Measurements from ENCODE around the gene SNX17. TPM values are rescaled to one million over a fixed set of nuclear protein-coding genes. Genes with fewer than 3 reads are reported as not detected.

Gene SNX17
- total RNA-seq, 4 donors from 2014 or later, result 47.2 to 91.5 (median 56.3) TPM

DNA sequence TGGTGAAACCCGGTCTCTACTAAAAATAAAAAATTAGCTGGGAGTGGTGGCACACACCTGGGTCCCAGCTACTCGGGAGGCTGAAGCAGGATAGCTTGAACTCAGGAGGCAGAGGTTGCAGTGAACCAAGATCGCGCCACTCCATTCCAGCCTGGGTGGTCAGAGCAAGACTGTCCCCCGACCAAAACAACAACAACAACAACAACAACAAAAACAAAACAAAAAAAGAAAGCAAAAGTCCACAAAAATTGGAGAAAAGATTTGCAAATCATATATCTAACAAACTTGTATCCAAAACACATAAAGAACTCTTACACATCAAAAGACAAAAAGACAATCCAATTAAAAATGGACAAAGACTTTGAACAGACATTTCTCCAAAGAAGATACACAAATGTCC, 28.5 kb downstream of the SNX17 start:
- ATAC-seq, result no peak
- intact Hi-C loops (cut with DNase I; ENCODE audit: low total_unique reads), result no loop called here
- H3K4me1 ChIP-seq, result no peaks in the 10 kb centered on the region
- no peak for TF ChIP-seq CTCF (IDR thresholded peaks at IDR 0.05 in 4 of 5, conservative IDR thresholded peaks at IDR 0.05 in 1 of 5)
- no peak for TF ChIP-seq POLR2A (IDR thresholded peaks at IDR 0.05)
- no peak overlapping the region for H3K27ac ChIP-seq
- no peaks in the 10 kb centered on the region for H3K9me3 ChIP-seq
- H3K36me3 ChIP-seq, result peaks cover 0 to 9% of the 10 kb centered on the region in 2 donors
- DNase-seq, result no peak
- no peaks in the 10 kb centered on the region for H3K27me3 ChIP-seq
- in situ Hi-C loops (cut with MboI; ENCODE audit: low sequenced_read_pairs in 4 of 4), result no loop called here
- H3K4me3 ChIP-seq, result no peak overlapping the region

DNA sequence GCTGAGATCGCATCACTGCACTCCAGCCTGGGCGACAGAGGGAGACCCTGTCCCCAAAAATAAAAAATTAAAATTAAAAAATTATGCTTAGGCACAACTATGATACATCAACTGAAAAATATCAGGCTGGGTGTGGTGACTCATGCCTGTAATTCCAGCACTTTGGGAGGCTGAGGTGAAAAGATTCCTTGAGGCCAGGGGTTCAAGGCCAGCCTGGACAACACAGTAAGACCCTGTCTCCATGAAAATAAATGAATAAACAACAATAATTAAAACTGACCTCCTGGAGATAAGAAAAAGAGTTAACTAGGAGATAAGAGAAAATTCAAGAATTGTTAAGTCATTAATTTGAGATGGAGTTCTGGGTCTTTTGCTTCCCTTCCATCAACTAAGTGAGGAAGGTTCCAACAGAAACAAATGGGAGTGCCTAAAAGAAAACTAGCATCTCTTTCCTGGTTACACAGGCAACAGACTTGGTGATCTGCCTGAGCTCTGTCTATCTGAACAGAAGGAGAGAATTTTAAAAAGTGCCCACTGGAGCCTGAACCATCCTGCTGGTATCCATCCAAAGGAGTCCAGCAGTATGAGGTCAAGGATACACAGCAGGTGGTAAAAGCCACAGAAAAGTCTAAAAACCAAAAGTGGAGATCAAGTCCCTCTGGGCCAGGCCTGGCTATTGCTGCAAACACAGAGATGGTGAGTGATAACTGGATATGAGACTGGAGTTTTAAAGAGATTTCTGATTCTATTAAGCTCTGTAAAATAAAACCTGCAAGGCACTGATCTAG, 30.1 kb downstream of the SNX17 start:
- no peak for TF ChIP-seq POLR2A (IDR thresholded peaks at IDR 0.05)
- no peak for TF ChIP-seq CTCF (IDR thresholded peaks at IDR 0.05 in 4 of 5, conservative IDR thresholded peaks at IDR 0.05 in 1 of 5)
- Histone ChIP-seq H3K27ac (no peak overlapping the region), H3K4me1 (no peaks in the 10 kb centered on the region), H3K27me3 (no peaks in the 10 kb centered on the region), H3K36me3 (peaks cover 0 to 9% of the 10 kb centered on the region in 2 donors), H3K4me3 (no peak overlapping the region), H3K9me3 (no peaks in the 10 kb centered on the region)
- DNase-seq (no peak), ATAC-seq (no peak)
- in situ Hi-C loops (cut with MboI; ENCODE audit: low sequenced_read_pairs in 4 of 4) (no loop called here), intact Hi-C loops (cut with DNase I; ENCODE audit: low total_unique reads) (loop anchor here (5.0 kb wide), 1 partner anchor 37 kb away; no protein-coding TSS in a partner anchor)

DNA sequence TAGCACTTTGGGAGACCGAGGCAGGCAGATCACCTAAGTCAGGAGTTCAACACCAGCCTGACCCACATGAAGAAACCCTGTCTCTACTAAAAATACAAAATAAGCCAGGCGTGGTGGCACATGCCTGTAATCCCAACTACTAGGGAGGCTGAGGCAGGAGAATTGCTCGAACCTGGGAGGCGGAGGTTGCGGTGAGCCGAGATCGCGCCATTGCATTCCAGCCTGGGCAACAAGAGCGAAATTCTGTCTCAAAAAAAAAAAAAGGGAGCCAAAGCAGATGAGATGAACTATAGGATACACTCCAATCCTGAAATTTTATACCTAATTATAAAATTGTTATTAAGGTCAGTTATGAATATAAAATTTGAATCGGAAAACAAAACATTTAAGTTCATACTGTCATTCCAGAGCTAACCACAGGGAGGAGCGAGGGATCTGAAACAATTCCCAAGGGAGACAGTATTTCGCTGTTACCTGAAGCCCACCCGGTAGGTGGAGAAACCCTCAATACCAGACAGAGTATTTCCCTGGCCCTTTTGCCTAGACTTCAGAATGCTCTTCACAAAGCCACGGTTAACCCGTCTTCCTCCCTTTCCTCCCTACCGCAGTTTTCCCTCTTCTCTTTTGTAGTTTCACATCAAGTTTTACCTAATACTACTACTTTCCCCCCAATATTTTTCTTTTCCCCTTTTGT, 37.5 kb downstream of the SNX17 start:
- ATAC-seq (no peak), DNase-seq (no peak)
- intact Hi-C loops (cut with DNase I; ENCODE audit: low total_unique reads), result loop anchor here (1.0 to 2.0 kb wide), 2 partner anchors 27 to 81 kb away; partner anchors contain the start of genes IFT172 and ZNF513
- in situ Hi-C loops (cut with MboI; ENCODE audit: low sequenced_read_pairs in 4 of 4), result no loop called here
- no peaks in the 10 kb centered on the region for H3K27me3 ChIP-seq
- H3K4me3 ChIP-seq, result peak overlapping the region; percentile 74 to 98 (median 96)
- H3K4me1 ChIP-seq, result peaks cover 15 to 24% of the 10 kb centered on the region in 2 donors
- TF ChIP-seq CTCF (IDR thresholded peaks at IDR 0.05 in 4 of 5, conservative IDR thresholded peaks at IDR 0.05 in 1 of 5) (peak; percentile 17 to 54 (median 43)), POLR2A (IDR thresholded peaks at IDR 0.05) (no peak)
- no peaks in the 10 kb centered on the region for H3K36me3 ChIP-seq
- no peaks in the 10 kb centered on the region for H3K9me3 ChIP-seq
- peak overlapping the region; percentile 89 to 97 (median 94) for H3K27ac ChIP-seq

GRCh38 chr2:27408601-27409320, 38.3 kb downstream of the SNX17 start:
- Histone ChIP-seq H3K9me3 (no peaks in the 10 kb centered on the region), H3K4me1 (peaks cover 15 to 24% of the 10 kb centered on the region in 2 donors), H3K36me3 (no peaks in the 10 kb centered on the region), H3K4me3 (peak overlapping the region; percentile 74 to 98 (median 96)), H3K27me3 (no peaks in the 10 kb centered on the region), H3K27ac (peak overlapping the region; percentile 89 to 97 (median 94))
- in situ Hi-C loops (cut with MboI; ENCODE audit: low sequenced_read_pairs in 4 of 4) (no loop called here), intact Hi-C loops (cut with DNase I; ENCODE audit: low total_unique reads) (loop anchor here (1.0 to 2.0 kb wide), 5 partner anchors 20 to 221 kb away; partner anchors contain the start of genes CCDC121, GPN1, GTF3C2 and IFT172)
- no peak for DNase-seq
- ATAC-seq, result peak; percentile 37 to 54
- no peak for TF ChIP-seq POLR2A (IDR thresholded peaks at IDR 0.05)
- peak in 1 of 5 experiments; percentile 24 for TF ChIP-seq CTCF (IDR thresholded peaks at IDR 0.05 in 4 of 5, conservative IDR thresholded peaks at IDR 0.05 in 1 of 5)

Data from gastrocnemius medialis (tissue), 4 donors.